HepG2 (cell line): ENCODE measurements around the gene TAF4B.

Experiments used
- EHMT2 ChIP-seq: fragments of 200-600 bp; sonication (generic); IDR thresholded peaks from 2 replicates; pipeline ENCODE4 v1.7.0; 2017; ENCODE audit warnings: antibody characterized with exemption, low read depth, low read length, borderline replicate concordance
- NFKBIZ ChIP-seq: IDR thresholded peaks from 2 replicates; pipeline ENCODE4 v1.6.1; 2018; ENCODE audit warnings: missing genetic modification reagents, missing compliant biosample characterization
- NFYB ChIP-seq: sonication (generic); formaldehyde crosslinking; IDR thresholded peaks from 2 replicates; pipeline ENCODE4 v1.4.0; 2020; ENCODE audit warnings: missing genetic modification reagents
- RXRA ChIP-seq: sonication (generic); formaldehyde crosslinking; IDR thresholded peaks from 2 replicates; pipeline ENCODE4 v1.5.1; 2020; ENCODE audit warnings: missing genetic modification reagents
- ZNF383 ChIP-seq: sonication (generic); formaldehyde crosslinking; IDR thresholded peaks from 2 replicates; pipeline ENCODE4 v1.4.0; 2020; ENCODE audit warnings: missing genetic modification reagents, mild to moderate bottlenecking, borderline replicate concordance
- TF ChIP-seq, protein P1 (sequence below), 2 experiments: sonication (generic) in 1 of 2; formaldehyde crosslinking in 1 of 2; IDR thresholded peaks; 2 replicates each; pipeline versions ENCODE4 v1.5.1 to v1.6.1; 2011 to 2020; ENCODE audit warnings: borderline replicate concordance in 1 of 2, low read depth in 1 of 2, low read length in 1 of 2, mild to moderate bottlenecking in 1 of 2, missing genetic modification reagents in 1 of 2, moderate library complexity in 1 of 2

DNA sequence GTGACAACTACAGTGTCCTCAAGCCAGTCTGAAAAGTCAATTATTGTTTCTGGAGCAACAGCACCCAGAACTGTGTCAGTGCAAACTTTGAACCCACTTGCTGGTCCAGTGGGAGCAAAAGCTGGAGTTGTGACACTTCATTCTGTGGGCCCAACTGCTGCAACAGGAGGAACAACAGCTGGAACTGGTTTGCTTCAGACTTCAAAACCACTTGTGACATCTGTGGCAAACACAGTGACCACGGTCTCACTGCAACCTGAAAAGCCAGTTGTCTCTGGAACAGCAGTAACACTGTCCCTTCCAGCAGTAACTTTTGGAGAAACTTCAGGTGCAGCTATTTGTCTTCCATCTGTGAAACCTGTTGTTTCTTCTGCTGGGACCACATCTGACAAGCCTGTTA, 59.8 kb downstream of the TAF4B start:
- TF ChIP-seq ZNF383 (no peak), EHMT2 (no peak), NFKBIZ (CRISPR knock-in tag) (no peak), RXRA (CRISPR knock-in tag) (no peak), NFYB (CRISPR knock-in tag) (no peak)
- TF ChIP-seq, protein P1, sequence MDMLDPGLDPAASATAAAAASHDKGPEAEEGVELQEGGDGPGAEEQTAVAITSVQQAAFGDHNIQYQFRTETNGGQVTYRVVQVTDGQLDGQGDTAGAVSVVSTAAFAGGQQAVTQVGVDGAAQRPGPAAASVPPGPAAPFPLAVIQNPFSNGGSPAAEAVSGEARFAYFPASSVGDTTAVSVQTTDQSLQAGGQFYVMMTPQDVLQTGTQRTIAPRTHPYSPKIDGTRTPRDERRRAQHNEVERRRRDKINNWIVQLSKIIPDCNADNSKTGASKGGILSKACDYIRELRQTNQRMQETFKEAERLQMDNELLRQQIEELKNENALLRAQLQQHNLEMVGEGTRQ (IDR thresholded peaks at IDR 0.05; ENCODE audit: low read depth, low read length): no peak
- TF ChIP-seq, protein P1 (CRISPR knock-in tag; IDR thresholded peaks at IDR 0.05; ENCODE audit: borderline replicate concordance): no peak
